ENCODE results near the gene SORL1. TPM values are rescaled to one million over a fixed set of nuclear protein-coding genes. Genes with fewer than 3 reads are reported as not detected.

Gene SORL1
- total RNA-seq, 1 donor from 2014 or later = 7.1 TPM

- no peak for TF ChIP-seq CTCF (IDR thresholded peaks at IDR 0.05; ENCODE audit: borderline replicate concordance)
- peak overlapping the region; percentile 6 for H3K4me3 ChIP-seq
- H3K27me3 ChIP-seq (ENCODE audit: low read depth) = no peaks in the 10 kb centered on the region
- peaks cover 23% of the 10 kb centered on the region for H3K4me1 ChIP-seq
- no peak for DNase-seq
- intact Hi-C loops (cut with micrococcal nuclease) = no loop called here
- H3K9me3 ChIP-seq (replicated peaks) = peaks cover 5% of the 10 kb centered on the region
- H3K27ac ChIP-seq (replicated peaks) = peak overlapping the region; percentile 47
- no peaks in the 10 kb centered on the region for H3K36me3 ChIP-seq
Observed at GRCh38 chr11:121671283-121672168, 219.4 kb downstream of the SORL1 start.

DNA sequence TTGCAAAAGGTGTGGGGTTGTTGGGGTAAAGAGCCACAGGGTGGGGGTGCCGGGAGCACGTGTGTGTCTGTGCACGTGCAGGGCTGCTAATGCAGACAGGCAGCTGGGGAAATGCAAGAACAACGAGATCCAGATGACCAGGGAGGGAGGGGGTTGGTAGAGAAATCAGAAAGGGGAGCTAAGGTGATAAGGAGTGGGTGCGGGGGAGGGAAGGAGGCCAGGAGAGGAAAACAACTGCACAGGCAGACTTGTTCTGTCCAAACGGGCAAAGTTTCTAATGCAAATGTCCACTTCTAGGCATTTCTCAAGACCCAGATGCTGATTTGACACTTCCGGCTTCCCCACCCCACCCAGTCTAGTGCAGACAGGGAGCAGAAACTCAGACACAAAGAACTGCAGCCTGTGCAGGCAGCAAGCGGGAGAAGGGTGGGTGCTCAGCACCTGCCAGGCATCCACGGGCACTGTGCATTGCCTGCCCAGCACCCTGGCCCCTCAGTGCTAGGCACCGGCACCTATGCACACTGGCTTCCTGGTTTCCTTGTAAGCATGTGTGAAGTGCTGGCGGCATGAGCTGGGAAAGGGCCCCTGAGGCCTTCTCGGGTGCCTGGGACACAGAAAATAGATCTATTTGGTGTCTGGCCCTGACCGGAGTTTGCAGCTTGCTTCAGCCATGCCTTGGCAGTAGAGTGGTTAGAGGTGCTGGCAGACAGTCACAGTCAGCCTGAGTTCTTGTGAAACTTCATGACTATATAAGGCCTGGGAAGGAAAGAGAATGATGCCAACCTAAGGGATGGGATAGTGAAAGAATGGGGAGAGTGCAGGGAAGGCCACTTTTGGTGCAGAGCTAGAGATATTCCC, 220.7 kb downstream of the SORL1 start:
- intact Hi-C loops (cut with micrococcal nuclease) = no loop called here
- no peaks in the 10 kb centered on the region for H3K27me3 ChIP-seq (ENCODE audit: low read depth)
- DNase-seq = peak; percentile 21
- no peak overlapping the region for H3K4me3 ChIP-seq
- no peaks in the 10 kb centered on the region for H3K36me3 ChIP-seq
- peak overlapping the region; percentile 47 for H3K27ac ChIP-seq (replicated peaks)
- peaks cover 1% of the 10 kb centered on the region for H3K9me3 ChIP-seq (replicated peaks)
- peaks cover 23% of the 10 kb centered on the region for H3K4me1 ChIP-seq
- TF ChIP-seq CTCF (IDR thresholded peaks at IDR 0.05; ENCODE audit: borderline replicate concordance) = no peak

GRCh38 chr11:121681550-121682268, 229.6 kb downstream of the SORL1 start:
- no peak for TF ChIP-seq CTCF (IDR thresholded peaks at IDR 0.05; ENCODE audit: borderline replicate concordance)
- DNase-seq = no peak
- H3K27ac ChIP-seq (replicated peaks) = no peak overlapping the region
- H3K27me3 ChIP-seq (ENCODE audit: low read depth) = no peaks in the 10 kb centered on the region
- H3K4me3 ChIP-seq = no peak overlapping the region
- H3K4me1 ChIP-seq = no peaks in the 10 kb centered on the region
- intact Hi-C loops (cut with micrococcal nuclease) = no loop called here
- H3K9me3 ChIP-seq (replicated peaks) = no peaks in the 10 kb centered on the region
- no peaks in the 10 kb centered on the region for H3K36me3 ChIP-seq

Other genes starting within 250 kb of the SORL1 start
- gene SC5D, start 159.5 kb upstream of the SORL1 start, total RNA-seq = 18.7 TPM